AG04450 (cell line): Measurements from ENCODE around the gene TMEM151B. TPM values are rescaled to one million over a fixed set of nuclear protein-coding genes. Genes with fewer than 3 reads are reported as not detected.
A peak's percentile ranks its signal among the peaks of the same experiment; 100 is the strongest.
"Not testable (repeated sequence)": the region's sequence is repeated elsewhere in the genome, so short reads cannot be mapped to it uniquely, and the experiment has no call there.

ENCODE experiments used
- CTCF ChIA-PET: fragments of 300-600, 350-600 bp; formaldehyde crosslinking; extraction: SDS; loops from one replicate; lab custom pipeline; 2022; ENCODE audit warnings: antibody characterized with exemption, inconsistent platforms; lab: Charles Lee
- POLR2A ChIA-PET: fragments of 350-600 bp; formaldehyde crosslinking; extraction: SDS; loops from one replicate; lab custom pipeline; 2021; ENCODE audit warnings: antibody characterized with exemption, inconsistent platforms; lab: Yijun Ruan, JAX
- DNase-seq: peaks from one replicate; pipeline ENCODE4 v3.0.0-alpha.2; 2011; ENCODE audit warnings: low read depth, low spot score
- H3K27ac ChIP-seq: one replicate; pipeline ENCODE4 v1.5.1; 2012; ENCODE audit warnings: low read depth, low read length, control low read depth
- H3K27me3 ChIP-seq: one replicate; pipeline ENCODE4 v1.6.0; 2012; ENCODE audit warnings: low read length; ENCODE audit not compliant: control insufficient read depth, insufficient read depth
- H3K4me3 ChIP-seq: 2 replicates; pipeline ENCODE4 v1.5.1; 2011; ENCODE audit warnings: mild to moderate bottlenecking, low read depth, low read length, control low read depth
- H3K9me3 ChIP-seq: 2 replicates; pipeline ENCODE4 v1.5.1; 2012; ENCODE audit warnings: low read length; ENCODE audit not compliant: control insufficient read depth, insufficient read depth
- polyA plus RNA-seq: library from polyadenylated mRNA; depleted of rRNA; stranded (reverse); fragments of >200 nt; gene quantifications from 2 replicates; pipeline ENCODE4 v1.2.3, GENCODE V29; 2011
- TF ChIP-seq, protein P1 (sequence below): IDR thresholded peaks from 2 replicates; pipeline ENCODE4 v1.5.1; 2011; ENCODE audit warnings: low read depth, low read length, control low read depth, inconsistent platforms

Gene TMEM151B
- polyA plus RNA-seq, 1 experiment = not detected

DNA sequence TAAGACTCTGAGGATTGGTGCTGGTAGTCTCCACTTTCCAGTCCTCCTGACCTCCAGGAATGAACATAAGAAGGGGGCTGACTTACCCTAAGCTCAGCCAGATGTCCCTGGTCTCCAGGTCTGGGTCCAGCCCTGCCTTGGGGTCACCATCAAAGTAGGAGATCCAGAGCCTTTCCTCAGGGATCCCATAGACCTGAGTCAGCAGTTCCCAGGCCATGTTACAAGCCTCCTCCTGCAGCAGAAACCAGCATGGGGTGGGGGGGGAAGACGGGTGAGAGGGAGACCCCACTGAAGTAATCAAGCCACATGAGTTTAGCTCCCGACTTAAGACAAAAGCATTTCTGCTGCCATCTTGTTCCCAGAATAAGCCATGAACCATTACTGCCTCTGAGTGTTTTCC is 41.1 kb downstream of the TMEM151B start:
- Histone ChIP-seq H3K27ac (no peak overlapping the region), H3K27me3 (peaks cover 1% of the 10 kb centered on the region), H3K4me3 (no peak overlapping the region), H3K9me3 (no peaks in the 10 kb centered on the region)
- no peak for DNase-seq
- ChIA-PET CTCF (interaction anchor here (1.5 to 2.6 kb wide), 2 partner anchors 43 to 138 kb away, joined by 3 to 18 read pairs; no protein-coding TSS in a partner anchor), POLR2A (no interaction called here)
- TF ChIP-seq, protein P1, sequence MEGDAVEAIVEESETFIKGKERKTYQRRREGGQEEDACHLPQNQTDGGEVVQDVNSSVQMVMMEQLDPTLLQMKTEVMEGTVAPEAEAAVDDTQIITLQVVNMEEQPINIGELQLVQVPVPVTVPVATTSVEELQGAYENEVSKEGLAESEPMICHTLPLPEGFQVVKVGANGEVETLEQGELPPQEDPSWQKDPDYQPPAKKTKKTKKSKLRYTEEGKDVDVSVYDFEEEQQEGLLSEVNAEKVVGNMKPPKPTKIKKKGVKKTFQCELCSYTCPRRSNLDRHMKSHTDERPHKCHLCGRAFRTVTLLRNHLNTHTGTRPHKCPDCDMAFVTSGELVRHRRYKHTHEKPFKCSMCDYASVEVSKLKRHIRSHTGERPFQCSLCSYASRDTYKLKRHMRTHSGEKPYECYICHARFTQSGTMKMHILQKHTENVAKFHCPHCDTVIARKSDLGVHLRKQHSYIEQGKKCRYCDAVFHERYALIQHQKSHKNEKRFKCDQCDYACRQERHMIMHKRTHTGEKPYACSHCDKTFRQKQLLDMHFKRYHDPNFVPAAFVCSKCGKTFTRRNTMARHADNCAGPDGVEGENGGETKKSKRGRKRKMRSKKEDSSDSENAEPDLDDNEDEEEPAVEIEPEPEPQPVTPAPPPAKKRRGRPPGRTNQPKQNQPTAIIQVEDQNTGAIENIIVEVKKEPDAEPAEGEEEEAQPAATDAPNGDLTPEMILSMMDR = no peak

DNA sequence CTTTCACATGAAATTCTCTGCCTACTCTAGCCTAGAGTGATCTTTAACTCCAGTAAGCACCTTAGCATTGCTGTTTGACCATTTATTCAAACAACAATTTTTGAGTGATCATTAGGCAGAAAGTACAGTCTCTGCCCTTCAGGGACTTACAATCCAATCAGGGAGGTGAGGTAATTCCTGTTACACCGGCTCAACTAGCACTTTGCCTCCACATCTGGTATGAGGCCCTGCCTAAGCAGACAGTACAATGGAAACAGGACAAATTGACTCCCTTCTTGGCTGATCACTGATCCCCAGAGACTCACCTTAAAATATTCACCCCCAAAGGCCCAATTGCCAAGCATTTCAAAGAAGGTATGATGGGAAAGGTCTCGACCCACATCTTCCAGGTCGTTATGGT is 41.5 kb downstream of the TMEM151B start:
- ChIA-PET CTCF (interaction anchor here (1.1 to 2.6 kb wide), 8 partner anchors 12 to 139 kb away, joined by 3 to 18 read pairs (median 6); partner anchors contain the start of gene TMEM151B), POLR2A (no interaction called here)
- Histone ChIP-seq H3K27ac (no peak overlapping the region), H3K9me3 (no peaks in the 10 kb centered on the region), H3K4me3 (no peak overlapping the region), H3K27me3 (peaks cover 3% of the 10 kb centered on the region)
- TF ChIP-seq, protein P1 = no peak
- no peak for DNase-seq

GRCh38 chr6:44312901-44313788 is 42.9 kb downstream of the TMEM151B start, which contains the start of gene AARS2:
TSS of gene AARS2 (minus strand) at chr6:44313347. CDS start at chr6:44313323, 24 bp downstream.
- H3K4me3 ChIP-seq = peak within 1 kb of the TSS; percentile 82
- peak; percentile 38 for DNase-seq
- peaks cover 5% of the 10 kb centered on the region for H3K27me3 ChIP-seq
- POLR2A ChIA-PET = interaction anchor here (0.5 to 0.7 kb wide), 4 partner anchors 24 to 137 kb away, joined by 3 to 5 read pairs (median 4); no protein-coding TSS in a partner anchor
- H3K27ac ChIP-seq = no peak within 1 kb of the TSS
- TF ChIP-seq, protein P1 = peak; percentile 99
- CTCF ChIA-PET = interaction anchor here (0.6 to 2.6 kb wide), 32 partner anchors 8 to 228 kb away, joined by 3 to 18 read pairs (median 4); partner anchors contain the start of gene TMEM151B
- no peaks in the 10 kb centered on the region for H3K9me3 ChIP-seq

GRCh38 chr6:44314657-44315056 is 44.4 kb downstream of the TMEM151B start:
- DNase-seq, H3K27ac ChIP-seq, H3K4me3 ChIP-seq, H3K9me3 ChIP-seq, POLR2A ChIA-PET: not testable (repeated sequence)
- H3K27me3 ChIP-seq = peaks cover 16% of the 10 kb centered on the region
- CTCF ChIA-PET = interaction anchor here (0.6 to 1.4 kb wide), 7 partner anchors 9 to 146 kb away, joined by 3 to 6 read pairs (median 4); no protein-coding TSS in a partner anchor

GRCh38 chr6:44315516-44315915 is 45.3 kb downstream of the TMEM151B start:
- peaks cover 19% of the 10 kb centered on the region for H3K27me3 ChIP-seq
- POLR2A ChIA-PET = no interaction called here
- no peak overlapping the region for H3K27ac ChIP-seq
- no peak for DNase-seq
- H3K4me3 ChIP-seq = no peak overlapping the region
- TF ChIP-seq, protein P1 = no peak
- no peaks in the 10 kb centered on the region for H3K9me3 ChIP-seq
- CTCF ChIA-PET = interaction anchor here (0.6 kb wide), 1 partner anchor 147 kb away, joined by 4 read pairs; no protein-coding TSS in a partner anchor
